Measurements from ENCODE around the gene MCCD1.
"Not testable (repeated sequence)": the region's sequence is repeated elsewhere in the genome, so short reads cannot be mapped to it uniquely, and the experiment has no call there.

Gene MCCD1

GRCh38 chr6:31551371-31551770 lies 22.6 kb downstream of the MCCD1 start:
- not testable (repeated sequence) for H3F3A ChIP-seq (ENCODE audit: low read depth); H3K27me3 ChIP-seq (ENCODE audit: insufficient read depth, low read length, poor library complexity, severe bottlenecking); H4K20me1 ChIP-seq (ENCODE audit: insufficient read depth, low read length, poor library complexity, severe bottlenecking); H2AFZ ChIP-seq (ENCODE audit: low read length); H3K9ac ChIP-seq (ENCODE audit: low read depth, low read length, poor library complexity, severe bottlenecking); H3K4me3 ChIP-seq (ENCODE audit: low read length, poor library complexity, severe bottlenecking); H3K9me3 ChIP-seq (ENCODE audit: insufficient read depth, low read depth, low read length); H3K36me3 ChIP-seq (ENCODE audit: insufficient read depth, low read length); H3K9me2 ChIP-seq (replicated peaks; ENCODE audit: low read depth, low read length)
- Histone ChIP-seq H3K4me1 (ENCODE audit: insufficient read depth, low read length, poor library complexity, severe bottlenecking) (peaks cover 26% of the 10 kb centered on the region), H3K4me2 (ENCODE audit: low read depth, low read length, poor library complexity, severe bottlenecking) (peak overlapping the region; percentile 6), H3K79me2 (ENCODE audit: insufficient read depth, low read length) (peaks cover 50% of the 10 kb centered on the region)
- TF ChIP-seq, protein P1, sequence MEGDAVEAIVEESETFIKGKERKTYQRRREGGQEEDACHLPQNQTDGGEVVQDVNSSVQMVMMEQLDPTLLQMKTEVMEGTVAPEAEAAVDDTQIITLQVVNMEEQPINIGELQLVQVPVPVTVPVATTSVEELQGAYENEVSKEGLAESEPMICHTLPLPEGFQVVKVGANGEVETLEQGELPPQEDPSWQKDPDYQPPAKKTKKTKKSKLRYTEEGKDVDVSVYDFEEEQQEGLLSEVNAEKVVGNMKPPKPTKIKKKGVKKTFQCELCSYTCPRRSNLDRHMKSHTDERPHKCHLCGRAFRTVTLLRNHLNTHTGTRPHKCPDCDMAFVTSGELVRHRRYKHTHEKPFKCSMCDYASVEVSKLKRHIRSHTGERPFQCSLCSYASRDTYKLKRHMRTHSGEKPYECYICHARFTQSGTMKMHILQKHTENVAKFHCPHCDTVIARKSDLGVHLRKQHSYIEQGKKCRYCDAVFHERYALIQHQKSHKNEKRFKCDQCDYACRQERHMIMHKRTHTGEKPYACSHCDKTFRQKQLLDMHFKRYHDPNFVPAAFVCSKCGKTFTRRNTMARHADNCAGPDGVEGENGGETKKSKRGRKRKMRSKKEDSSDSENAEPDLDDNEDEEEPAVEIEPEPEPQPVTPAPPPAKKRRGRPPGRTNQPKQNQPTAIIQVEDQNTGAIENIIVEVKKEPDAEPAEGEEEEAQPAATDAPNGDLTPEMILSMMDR (conservative IDR thresholded peaks at IDR 0.05; ENCODE audit: low read length): peak; percentile 74

DNA sequence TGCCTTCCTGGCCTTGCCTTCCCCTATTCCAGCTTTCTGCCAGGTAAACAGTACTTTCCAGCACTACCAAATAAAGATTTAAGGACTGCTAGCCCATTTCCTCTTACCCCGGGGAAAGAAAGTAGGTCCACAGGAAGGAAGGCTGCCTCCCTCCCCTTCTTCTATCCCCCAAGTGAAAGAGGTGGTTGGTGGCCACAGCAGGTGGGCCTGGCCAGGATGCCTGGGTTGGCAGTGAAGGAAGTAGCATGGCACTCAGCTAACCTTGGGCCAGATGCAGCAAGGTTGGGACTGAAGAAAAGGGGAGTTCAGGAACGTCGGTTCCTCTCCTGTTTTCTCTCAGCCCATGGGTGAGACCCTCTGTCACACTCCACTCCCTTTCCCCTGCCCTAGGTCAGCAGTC lies 27.5 kb downstream of the MCCD1 start:
- Histone ChIP-seq H3K4me2 (ENCODE audit: low read depth, low read length, poor library complexity, severe bottlenecking) (peak overlapping the region; percentile 80), H3K9me3 (ENCODE audit: insufficient read depth, low read depth, low read length) (no peaks in the 10 kb centered on the region), H4K20me1 (ENCODE audit: insufficient read depth, low read length, poor library complexity, severe bottlenecking) (no peaks in the 10 kb centered on the region), H3K79me2 (ENCODE audit: insufficient read depth, low read length) (peaks cover 37% of the 10 kb centered on the region; the same call in 1 of the 2 replicates), H3K36me3 (ENCODE audit: insufficient read depth, low read length) (peaks cover 3% of the 10 kb centered on the region; the same call in 1 of the 2 replicates), H3F3A (ENCODE audit: low read depth) (peaks cover 18% of the 10 kb centered on the region), H3K9ac (ENCODE audit: low read depth, low read length, poor library complexity, severe bottlenecking) (peak overlapping the region; percentile 53), H3K27me3 (ENCODE audit: insufficient read depth, low read length, poor library complexity, severe bottlenecking) (no peaks in the 10 kb centered on the region), H2AFZ (ENCODE audit: low read length) (no peak overlapping the region), H3K4me1 (ENCODE audit: insufficient read depth, low read length, poor library complexity, severe bottlenecking) (peaks cover 54% of the 10 kb centered on the region), H3K9me2 (replicated peaks; ENCODE audit: low read depth, low read length) (no peaks in the 10 kb centered on the region), H3K4me3 (ENCODE audit: low read length, poor library complexity, severe bottlenecking) (peak overlapping the region; percentile 51)
- no peak for TF ChIP-seq EZH2phosphoT487 (IDR thresholded peaks at IDR 0.05; ENCODE audit: borderline replicate concordance)
- TF ChIP-seq, protein P1 (conservative IDR thresholded peaks at IDR 0.05; ENCODE audit: low read length): no peak

- Histone ChIP-seq H3F3A (ENCODE audit: low read depth) (peaks cover 18% of the 10 kb centered on the region), H3K27me3 (ENCODE audit: insufficient read depth, low read length, poor library complexity, severe bottlenecking) (no peaks in the 10 kb centered on the region), H3K9ac (ENCODE audit: low read depth, low read length, poor library complexity, severe bottlenecking) (peak overlapping the region; percentile 69), H3K36me3 (ENCODE audit: insufficient read depth, low read length) (peaks cover 3% of the 10 kb centered on the region; the same call in 1 of the 2 replicates), H3K4me3 (ENCODE audit: low read length, poor library complexity, severe bottlenecking) (no peak overlapping the region), H3K9me2 (replicated peaks; ENCODE audit: low read depth, low read length) (no peaks in the 10 kb centered on the region), H3K4me2 (ENCODE audit: low read depth, low read length, poor library complexity, severe bottlenecking) (peak overlapping the region; percentile 78), H3K79me2 (ENCODE audit: insufficient read depth, low read length) (peaks cover 29% of the 10 kb centered on the region; the same call in 1 of the 2 replicates), H4K20me1 (ENCODE audit: insufficient read depth, low read length, poor library complexity, severe bottlenecking) (no peaks in the 10 kb centered on the region), H2AFZ (ENCODE audit: low read length) (no peak overlapping the region), H3K4me1 (ENCODE audit: insufficient read depth, low read length, poor library complexity, severe bottlenecking) (peaks cover 68% of the 10 kb centered on the region), H3K9me3 (ENCODE audit: insufficient read depth, low read depth, low read length) (no peaks in the 10 kb centered on the region)
- TF ChIP-seq, protein P1 (conservative IDR thresholded peaks at IDR 0.05; ENCODE audit: low read length): no peak
- no peak for TF ChIP-seq EZH2phosphoT487 (IDR thresholded peaks at IDR 0.05; ENCODE audit: borderline replicate concordance)
These were observed 28.9 kb downstream of the MCCD1 start for GRCh38 chr6:31557443-31558317.

Data from Loucy (cell line).